Trophoblast cell (in vitro differentiated cells and primary cell): ENCODE data around the gene OR4D1.

Source experiments
- DNase-seq, 2 donors: peaks; one replicate each; pipeline ENCODE4 v3.0.0-alpha.2; 2016
- H2AFZ ChIP-seq: 2 replicates; pipeline ENCODE4 v1.6.1; 2013; ENCODE audit warnings: low read length, moderate library complexity, mild to moderate bottlenecking; ENCODE audit not compliant: insufficient read depth, poor library complexity
- H2AK5ac ChIP-seq: 2 replicates; pipeline ENCODE4 v1.6.1; 2013; ENCODE audit warnings: mild to moderate bottlenecking, low read length
- H2BK120ac ChIP-seq: 2 replicates; pipeline ENCODE4 v1.6.1; 2013; ENCODE audit warnings: low read length, mild to moderate bottlenecking, moderate library complexity; ENCODE audit not compliant: insufficient read depth, poor library complexity
- H2BK12ac ChIP-seq: 2 replicates; pipeline ENCODE4 v1.6.1; 2013; ENCODE audit warnings: mild to moderate bottlenecking, low read length, moderate library complexity
- H2BK5ac ChIP-seq: 2 replicates; pipeline ENCODE4 v1.6.1; 2013; ENCODE audit warnings: low read length, low read depth, moderate library complexity, mild to moderate bottlenecking; ENCODE audit not compliant: poor library complexity
- H3K14ac ChIP-seq: 2 replicates; pipeline ENCODE4 v1.6.1; 2013; ENCODE audit warnings: mild to moderate bottlenecking, low read length
- H3K18ac ChIP-seq: 2 replicates; pipeline ENCODE4 v1.6.1; 2013; ENCODE audit warnings: mild to moderate bottlenecking, low read length
- H3K23ac ChIP-seq: 2 replicates; pipeline ENCODE4 v1.6.1; 2013; ENCODE audit warnings: low read length
- H3K27ac ChIP-seq: 2 replicates; pipeline ENCODE4 v1.5.1; 2013; ENCODE audit warnings: low read depth, mild to moderate bottlenecking, inconsistent platforms, low read length, moderate library complexity
- H3K27me3 ChIP-seq: 2 replicates; pipeline ENCODE4 v1.6.1; 2013; ENCODE audit warnings: inconsistent platforms, mild to moderate bottlenecking, low read length, moderate library complexity; ENCODE audit not compliant: insufficient read depth
- H3K36me3 ChIP-seq, 2 experiments: 1 replicate in 1 of 2; 2 replicates in 1 of 2; pipeline ENCODE4 v1.6.1; 2013; ENCODE audit warnings: low read length in 2 of 2, mild to moderate bottlenecking in 2 of 2, moderate library complexity in 1 of 2; ENCODE audit not compliant: insufficient read depth in 2 of 2, control insufficient read depth in 1 of 2
- H3K4ac ChIP-seq: 2 replicates; pipeline ENCODE4 v1.6.1; 2013; ENCODE audit warnings: low read depth, mild to moderate bottlenecking, low read length, moderate library complexity
- H3K4me1 ChIP-seq, 2 experiments: 1 replicate in 1 of 2; 2 replicates in 1 of 2; pipeline ENCODE4 v1.6.1; 2013; ENCODE audit warnings: low read length in 2 of 2, mild to moderate bottlenecking in 2 of 2, moderate library complexity in 1 of 2; ENCODE audit not compliant: insufficient read depth in 2 of 2, control insufficient read depth in 1 of 2
- H3K4me2 ChIP-seq: 2 replicates; pipeline ENCODE4 v1.6.1; 2013; ENCODE audit warnings: inconsistent platforms, mild to moderate bottlenecking, low read length, moderate library complexity
- H3K4me3 ChIP-seq: 2 replicates; pipeline ENCODE4 v1.5.1; 2013; ENCODE audit warnings: mild to moderate bottlenecking, low read depth, low read length, inconsistent platforms
- H3K79me1 ChIP-seq: one replicate; pipeline ENCODE4 v1.6.1; 2013; ENCODE audit warnings: low read length
- H3K79me2 ChIP-seq: 2 replicates; pipeline ENCODE4 v1.6.1; 2013; ENCODE audit warnings: low read length, mild to moderate bottlenecking; ENCODE audit not compliant: control insufficient read depth, insufficient read depth, poor library complexity
- H3K9ac ChIP-seq: 2 replicates; pipeline ENCODE4 v1.6.1; 2013; ENCODE audit warnings: mild to moderate bottlenecking, low read length
- H3K9me3 ChIP-seq: 2 replicates; pipeline ENCODE4 v1.6.1; 2013; ENCODE audit warnings: low read depth, mild to moderate bottlenecking, control low read depth, inconsistent platforms, low read length; ENCODE audit not compliant: insufficient read depth
- H4K12ac ChIP-seq: 2 replicates; pipeline ENCODE4 v1.6.1; 2013; ENCODE audit warnings: low read depth, mild to moderate bottlenecking, low read length, moderate library complexity
- H4K8ac ChIP-seq: 2 replicates; pipeline ENCODE4 v1.6.1; 2013; ENCODE audit warnings: low read depth, mild to moderate bottlenecking, low read length, moderate library complexity
- H4K91ac ChIP-seq: one replicate; pipeline ENCODE4 v1.6.1; 2013; ENCODE audit warnings: low read depth, mild to moderate bottlenecking, low read length, moderate library complexity
- WGBS: extraction: QIAGEN DNeasy Blood & Tissue Kit; methylation state at CpG from one replicate; pipeline ENCODE4 v1.1.7; 2013; ENCODE audit warnings: missing lambda C conversion rate; ENCODE audit not compliant: insufficient read length, insufficient coverage; ENCODE audit errors: extremely low coverage; 5-methylcytosine and 5-hydroxymethylcytosine counted together

Gene OR4D1

GRCh38 chr17:58112970-58113631 is 35.1 kb upstream of the OR4D1 start:
- H3K9me3 ChIP-seq: no peaks in the 10 kb centered on the region
- H2AFZ ChIP-seq: no peak overlapping the region
- WGBS: no CpG with 5 or more reads among the region's 17 CpGs
- H3K27ac ChIP-seq: no peak overlapping the region
- H2BK120ac ChIP-seq: no peak overlapping the region
- H2BK5ac ChIP-seq: no peak overlapping the region
- no peak overlapping the region for H2AK5ac ChIP-seq
- H4K12ac ChIP-seq: no peak overlapping the region
- H4K8ac ChIP-seq: no peak overlapping the region
- no peak overlapping the region for H3K4me2 ChIP-seq
- H3K4ac ChIP-seq: no peak overlapping the region
- no peak overlapping the region for H2BK12ac ChIP-seq
- H3K9ac ChIP-seq: no peak overlapping the region
- H3K36me3 ChIP-seq: no peaks in the 10 kb centered on the region
- H3K79me1 ChIP-seq: no peaks in the 10 kb centered on the region
- H3K18ac ChIP-seq: no peak overlapping the region
- no peaks in the 10 kb centered on the region for H3K79me2 ChIP-seq
- no peak overlapping the region for H3K14ac ChIP-seq
- H3K4me1 ChIP-seq: no peaks in the 10 kb centered on the region
- no peak overlapping the region for H3K23ac ChIP-seq
- no peak overlapping the region for H3K4me3 ChIP-seq
- no peaks in the 10 kb centered on the region for H3K27me3 ChIP-seq
- H4K91ac ChIP-seq: no peak overlapping the region
- DNase-seq: peak; percentile 79 to 95

- H3K4me3 ChIP-seq: no peak overlapping the region
- no peaks in the 10 kb centered on the region for H3K36me3 ChIP-seq
- H4K8ac ChIP-seq: no peak overlapping the region
- H3K27ac ChIP-seq: no peak overlapping the region
- H3K4me2 ChIP-seq: no peak overlapping the region
- H3K14ac ChIP-seq: no peak overlapping the region
- no peak overlapping the region for H3K23ac ChIP-seq
- H3K9me3 ChIP-seq: no peaks in the 10 kb centered on the region
- H3K79me1 ChIP-seq: no peaks in the 10 kb centered on the region
- no peak for DNase-seq
- H2AK5ac ChIP-seq: no peak overlapping the region
- no peak overlapping the region for H3K18ac ChIP-seq
- H3K79me2 ChIP-seq: no peaks in the 10 kb centered on the region
- H3K4me1 ChIP-seq: no peaks in the 10 kb centered on the region
- WGBS: no CpG with 5 or more reads among the region's 4 CpGs
- no peak overlapping the region for H3K4ac ChIP-seq
- H2AFZ ChIP-seq: no peak overlapping the region
- no peak overlapping the region for H4K91ac ChIP-seq
- H2BK120ac ChIP-seq: no peak overlapping the region
- H3K27me3 ChIP-seq: no peaks in the 10 kb centered on the region
- no peak overlapping the region for H3K9ac ChIP-seq
- no peak overlapping the region for H2BK12ac ChIP-seq
- H2BK5ac ChIP-seq: no peak overlapping the region
- H4K12ac ChIP-seq: no peak overlapping the region
These were observed 34.2 kb upstream of the OR4D1 start for GRCh38 chr17:58113947-58114346.

GRCh38 chr17:58117382-58117781 is 30.8 kb upstream of the OR4D1 start:
- Histone ChIP-seq H3K4me3 (no peak overlapping the region), H2BK120ac (no peak overlapping the region), H3K27ac (no peak overlapping the region), H3K4me2 (no peak overlapping the region), H3K79me2 (no peaks in the 10 kb centered on the region), H3K4ac (no peak overlapping the region), H2BK12ac (no peak overlapping the region), H4K91ac (no peak overlapping the region), H3K9me3 (no peaks in the 10 kb centered on the region), H3K36me3 (no peaks in the 10 kb centered on the region), H2AK5ac (no peak overlapping the region), H3K79me1 (no peaks in the 10 kb centered on the region), H2AFZ (no peak overlapping the region), H3K9ac (no peak overlapping the region), H4K8ac (no peak overlapping the region), H2BK5ac (no peak overlapping the region), H3K18ac (no peak overlapping the region), H3K23ac (no peak overlapping the region), H3K4me1 (no peaks in the 10 kb centered on the region), H4K12ac (no peak overlapping the region), H3K14ac (no peak overlapping the region), H3K27me3 (no peaks in the 10 kb centered on the region)
- WGBS: no CpG with 5 or more reads among the region's 5 CpGs
- no peak for DNase-seq

DNA sequence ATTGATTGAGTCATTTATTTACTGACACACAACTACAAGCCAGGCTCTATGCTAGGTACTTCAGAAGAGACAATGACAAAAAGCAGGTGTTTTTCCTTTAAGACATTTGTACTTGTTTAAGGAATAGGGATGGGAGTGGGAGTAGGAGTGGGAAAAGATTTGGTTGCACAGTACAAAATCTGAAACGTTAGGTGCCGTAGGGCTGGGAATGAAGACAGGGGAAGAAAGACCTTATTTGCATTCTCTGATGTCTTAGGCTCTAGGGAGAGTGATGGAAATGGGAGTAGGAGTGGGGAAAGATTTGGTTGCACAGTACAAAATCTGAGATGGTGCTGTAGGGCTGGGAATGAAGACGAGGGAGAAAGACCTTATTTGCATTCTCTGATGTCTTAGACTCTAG is 28.7 kb upstream of the OR4D1 start:
- no peak overlapping the region for H2AK5ac ChIP-seq
- no peaks in the 10 kb centered on the region for H3K9me3 ChIP-seq
- H3K36me3 ChIP-seq: no peaks in the 10 kb centered on the region
- no peak overlapping the region for H3K4me2 ChIP-seq
- no peak overlapping the region for H3K18ac ChIP-seq
- H3K9ac ChIP-seq: no peak overlapping the region
- no peak overlapping the region for H2BK5ac ChIP-seq
- no peak overlapping the region for H2AFZ ChIP-seq
- H3K23ac ChIP-seq: no peak overlapping the region
- H2BK120ac ChIP-seq: no peak overlapping the region
- no peak overlapping the region for H3K4me3 ChIP-seq
- H3K27ac ChIP-seq: no peak overlapping the region
- no peaks in the 10 kb centered on the region for H3K4me1 ChIP-seq
- no peaks in the 10 kb centered on the region for H3K79me1 ChIP-seq
- no peak for DNase-seq
- no peak overlapping the region for H4K91ac ChIP-seq
- WGBS: no CpG with 5 or more reads among the region's 3 CpGs
- H4K8ac ChIP-seq: no peak overlapping the region
- no peak overlapping the region for H3K14ac ChIP-seq
- H3K4ac ChIP-seq: no peak overlapping the region
- no peaks in the 10 kb centered on the region for H3K79me2 ChIP-seq
- H2BK12ac ChIP-seq: no peak overlapping the region
- H4K12ac ChIP-seq: no peak overlapping the region
- no peaks in the 10 kb centered on the region for H3K27me3 ChIP-seq
